Bronchial epithelial cell (primary cell): ENCODE data around the gene PKN1. TPM values are rescaled to one million over a fixed set of nuclear protein-coding genes. Genes with fewer than 3 reads are reported as not detected.

Source experiments
- DNase-seq: peaks from one replicate; pipeline ENCODE4 v3.0.0-alpha.2; 2010; ENCODE audit warnings: low read depth
- FAIRE-seq: peaks from 2 replicates; lab custom pipeline; 2011; peaks lifted over from hg19 to GRCh38; lab: Jason Lieb, UNC
- H3K27me3 ChIP-seq: 2 replicates; pipeline ENCODE4 v1.5.1; 2011; ENCODE audit warnings: low read length; ENCODE audit not compliant: control insufficient read depth, insufficient read depth
- H3K36me3 ChIP-seq: 2 replicates; pipeline ENCODE4 v1.5.1; 2011; ENCODE audit warnings: low read length; ENCODE audit not compliant: control insufficient read depth, insufficient read depth
- H3K4me3 ChIP-seq: 2 replicates; pipeline ENCODE4 v1.5.1; 2011; ENCODE audit warnings: mild to moderate bottlenecking, low read depth, low read length, control low read depth
- CTCF ChIP-seq: IDR thresholded peaks from 2 replicates; pipeline ENCODE4 v1.5.1; 2011; ENCODE audit warnings: mild to moderate bottlenecking, moderate library complexity, low read length, control low read depth, inconsistent platforms; ENCODE audit not compliant: insufficient read depth, severe bottlenecking
- total RNA-seq: library from RNA; depleted of rRNA; stranded (reverse); fragments of >200 nt; gene quantifications from 2 replicates; pipeline ENCODE4 v1.2.1, GENCODE V29; 2014

PKN1 gene
- total RNA-seq, 1 donor from 2014 or later, result 32.9 TPM

- FAIRE-seq, result no peak
- no peak for DNase-seq
- no peak overlapping the region for H3K4me3 ChIP-seq
- H3K36me3 ChIP-seq, result peaks cover 44% of the 10 kb centered on the region
- no peak for TF ChIP-seq CTCF
- H3K27me3 ChIP-seq, result no peaks in the 10 kb centered on the region
These were observed 20.0 kb upstream of the PKN1 start for GRCh38 chr19:14412996-14413692.

- no peak for TF ChIP-seq CTCF
- FAIRE-seq, result no peak
- H3K27me3 ChIP-seq, result no peaks in the 10 kb centered on the region
- H3K36me3 ChIP-seq, result peaks cover 42% of the 10 kb centered on the region
- no peak overlapping the region for H3K4me3 ChIP-seq
- no peak for DNase-seq
These were observed 19.4 kb upstream of the PKN1 start for GRCh38 chr19:14413693-14414181.

- peaks cover 29% of the 10 kb centered on the region for H3K36me3 ChIP-seq
- H3K4me3 ChIP-seq, result no peak overlapping the region
- no peaks in the 10 kb centered on the region for H3K27me3 ChIP-seq
- FAIRE-seq (no peak), DNase-seq (no peak)
- no peak for TF ChIP-seq CTCF
These were observed 18.0 kb upstream of the PKN1 start for GRCh38 chr19:14414926-14415690.

- no peak overlapping the region for H3K4me3 ChIP-seq
- no peaks in the 10 kb centered on the region for H3K27me3 ChIP-seq
- DNase-seq, result peak; percentile 45
- peaks cover 15% of the 10 kb centered on the region for H3K36me3 ChIP-seq
- FAIRE-seq, result no peak
- no peak for TF ChIP-seq CTCF
These were observed 16.3 kb upstream of the PKN1 start for GRCh38 chr19:14416817-14417231.

- TF ChIP-seq CTCF, result no peak
- DNase-seq, result no peak
- FAIRE-seq, result no peak
- peak overlapping the region; percentile 89 for H3K4me3 ChIP-seq
- no peaks in the 10 kb centered on the region for H3K27me3 ChIP-seq
- peaks cover 7% of the 10 kb centered on the region for H3K36me3 ChIP-seq
These were observed 14.3 kb upstream of the PKN1 start for GRCh38 chr19:14418856-14419105.
